H1 (cell line): Measurements from ENCODE around the gene GATB.

Source experiments
- CTCF ChIP-seq, 3 experiments: IDR thresholded peaks; 1 replicate in 2 of 3; 2 replicates in 1 of 3; pipeline versions ENCODE4 v1.5.1 to v1.6.1; 2011; ENCODE audit warnings: low read length in 3 of 3, mild to moderate bottlenecking in 3 of 3, inconsistent platforms in 2 of 3, low read depth in 1 of 3, moderate library complexity in 1 of 3; ENCODE audit not compliant: insufficient read depth in 1 of 3; ENCODE audit errors: control extremely low read depth in 1 of 3
- E2F6 ChIP-seq: IDR thresholded peaks from 2 replicates; pipeline ENCODE4 v1.6.1; 2012; ENCODE audit warnings: inconsistent platforms
- EP300 ChIP-seq, 2 experiments: IDR thresholded peaks; 1 replicate in 1 of 2; 2 replicates in 1 of 2; pipeline ENCODE4 v1.6.1; 2011 to 2012; ENCODE audit warnings: low read depth in 2 of 2, low read length in 2 of 2, mild to moderate bottlenecking in 2 of 2, borderline replicate concordance in 1 of 2, inconsistent platforms in 1 of 2, moderate library complexity in 1 of 2
- MAX ChIP-seq: IDR thresholded peaks from 2 replicates; pipeline ENCODE4 v1.6.1; 2012; ENCODE audit warnings: inconsistent platforms
- NANOG ChIP-seq: IDR thresholded peaks from 2 replicates; pipeline ENCODE4 v1.6.1; 2011; ENCODE audit warnings: low read length, low read depth, mild to moderate bottlenecking, inconsistent platforms; ENCODE audit not compliant: insufficient read depth, poor library complexity, severe bottlenecking
- POLR2AphosphoS5 ChIP-seq: IDR thresholded peaks from 2 replicates; pipeline ENCODE4 v1.6.1; 2011; ENCODE audit warnings: low read depth, low read length
- SP1 ChIP-seq: IDR thresholded peaks from 2 replicates; pipeline ENCODE4 v1.6.1; 2011; ENCODE audit warnings: low read depth, low read length
- SRF ChIP-seq: IDR thresholded peaks from 2 replicates; pipeline ENCODE4 v1.6.1; 2011; ENCODE audit warnings: mild to moderate bottlenecking, low read depth, low read length, moderate library complexity
- USF2 ChIP-seq: IDR thresholded peaks from 2 replicates; pipeline ENCODE4 v1.6.1; 2011; ENCODE audit warnings: low read length, improper control_type of control experiment
- TF ChIP-seq, protein P1 (sequence below): IDR thresholded peaks from 2 replicates; pipeline ENCODE4 v1.6.1; 2011; ENCODE audit warnings: low read depth, mild to moderate bottlenecking, low read length; ENCODE audit not compliant: insufficient read depth

GRCh38 chr4:151661873-151662272, 98.9 kb downstream of the GATB start:
- no peak for TF ChIP-seq MAX
- TF ChIP-seq USF2, result no peak
- TF ChIP-seq, protein P1, sequence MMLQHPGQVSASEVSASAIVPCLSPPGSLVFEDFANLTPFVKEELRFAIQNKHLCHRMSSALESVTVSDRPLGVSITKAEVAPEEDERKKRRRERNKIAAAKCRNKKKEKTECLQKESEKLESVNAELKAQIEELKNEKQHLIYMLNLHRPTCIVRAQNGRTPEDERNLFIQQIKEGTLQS, result no peak
- no peak for TF ChIP-seq CTCF (IDR thresholded peaks at IDR 0.05; ENCODE audit: control extremely low read depth in 1 of 3, insufficient read depth in 1 of 3, low read depth in 1 of 3, low read length in 3 of 3)
- TF ChIP-seq E2F6, result no peak
- TF ChIP-seq EP300 (IDR thresholded peaks at IDR 0.05; ENCODE audit: borderline replicate concordance in 1 of 2, low read depth in 2 of 2, low read length in 2 of 2), result no peak
- no peak for TF ChIP-seq SP1
- TF ChIP-seq NANOG, result no peak
- no peak for TF ChIP-seq POLR2AphosphoS5
- no peak for TF ChIP-seq SRF
